ENCODE results near the gene SOBP.
"Not testable (repeated sequence)": the region's sequence is repeated elsewhere in the genome, so short reads cannot be mapped to it uniquely, and the experiment has no call there.

Gene SOBP

GRCh38 chr6:107553121-107553520 is 63.2 kb downstream of the SOBP start:
- not testable (repeated sequence) for DNase-seq (ENCODE audit: low read depth)

GRCh38 chr6:107554326-107554725 is 64.4 kb downstream of the SOBP start:
- no peak for DNase-seq (ENCODE audit: low read depth)

GRCh38 chr6:107554918-107555317 is 65.0 kb downstream of the SOBP start:
- DNase-seq (ENCODE audit: low read depth) = no peak

GRCh38 chr6:107555449-107555848 is 65.5 kb downstream of the SOBP start:
- DNase-seq (ENCODE audit: low read depth) = no peak

- no peak for DNase-seq (ENCODE audit: low read depth)
These were observed 66.2 kb downstream of the SOBP start for GRCh38 chr6:107556082-107556481.

GRCh38 chr6:107557698-107558097 is 67.8 kb downstream of the SOBP start:
- DNase-seq (ENCODE audit: low read depth) = no peak

GRCh38 chr6:107560657-107561056 is 70.7 kb downstream of the SOBP start:
- no peak for DNase-seq (ENCODE audit: low read depth)

GRCh38 chr6:107561306-107561705 is 71.4 kb downstream of the SOBP start:
- DNase-seq (ENCODE audit: low read depth) = no peak

- no peak for DNase-seq (ENCODE audit: low read depth)
These were observed 74.0 kb downstream of the SOBP start for GRCh38 chr6:107563694-107564588.

- DNase-seq (ENCODE audit: low read depth) = no peak
These were observed 74.7 kb downstream of the SOBP start for GRCh38 chr6:107564589-107564951.

- DNase-seq (ENCODE audit: low read depth) = no peak
These were observed 75.3 kb downstream of the SOBP start for GRCh38 chr6:107565165-107565723.

GRCh38 chr6:107567643-107568042 is 77.7 kb downstream of the SOBP start:
- DNase-seq (ENCODE audit: low read depth) = no peak

- DNase-seq (ENCODE audit: low read depth) = no peak
These were observed 79.6 kb downstream of the SOBP start for GRCh38 chr6:107569473-107569872.

GRCh38 chr6:107571354-107571753 is 81.4 kb downstream of the SOBP start:
- no peak for DNase-seq (ENCODE audit: low read depth)

GRCh38 chr6:107572886-107573285 is 83.0 kb downstream of the SOBP start:
- DNase-seq (ENCODE audit: low read depth) = no peak

GRCh38 chr6:107574856-107575255 is 84.9 kb downstream of the SOBP start:
- DNase-seq (ENCODE audit: low read depth) = no peak

GRCh38 chr6:107576852-107577251 is 86.9 kb downstream of the SOBP start:
- no peak for DNase-seq (ENCODE audit: low read depth)

GRCh38 chr6:107578642-107579341 is 88.9 kb downstream of the SOBP start:
- DNase-seq (ENCODE audit: low read depth) = no peak

- DNase-seq (ENCODE audit: low read depth) = no peak
These were observed 89.6 kb downstream of the SOBP start for GRCh38 chr6:107579456-107580056.

GRCh38 chr6:107582086-107582485 is 92.2 kb downstream of the SOBP start:
- no peak for DNase-seq (ENCODE audit: low read depth)

GRCh38 chr6:107584726-107585125 is 94.8 kb downstream of the SOBP start:
- no peak for DNase-seq (ENCODE audit: low read depth)

- no peak for DNase-seq (ENCODE audit: low read depth)
These were observed 96.0 kb downstream of the SOBP start for GRCh38 chr6:107585815-107586435.

Measured in T follicular helper cell (primary cell).